Adrenal gland (tissue), 12 donors: ENCODE data around the gene KDR. TPM values are rescaled to one million over a fixed set of nuclear protein-coding genes. Genes with fewer than 3 reads are reported as not detected.

Experiments
- DNase-seq, 7 donors: peaks; one replicate each; pipeline ENCODE4 v3.0.0-alpha.2; 2019 to 2020
- H3K27ac ChIP-seq, 5 donors: fragments of 200-600 bp; sonication (generic) in 4 of 5; 1 replicate in 3 of 5; 2 replicates in 2 of 5; pipeline versions ENCODE4 v1.5.1 to v1.8.0; 2016 to 2020; ENCODE audit warnings: mild to moderate bottlenecking in 1 of 5
- H3K27me3 ChIP-seq: fragments of 200-600 bp; 2 replicates; pipeline ENCODE4 v1.8.0; 2021
- H3K36me3 ChIP-seq, 2 donors: fragments of 200-600 bp; replicated peaks in 1 of 2; 1 replicate in 1 of 2; 2 replicates in 1 of 2; pipeline versions ENCODE4 v1.5.1 to v1.8.0; 2018 to 2022
- H3K4me1 ChIP-seq, 2 donors: fragments of 200-600 bp; replicated peaks in 1 of 2; 1 replicate in 1 of 2; 2 replicates in 1 of 2; pipeline versions ENCODE4 v1.5.1 to v1.8.0; 2018 to 2021
- H3K4me3 ChIP-seq, 4 donors: fragments of 200-600 bp; sonication (generic) in 3 of 4; one replicate each; pipeline ENCODE4 v1.5.1; 2016 to 2018
- H3K9me3 ChIP-seq, 3 donors: fragments of 200-600 bp; sonication (generic) in 1 of 3; replicated peaks in 1 of 3; 1 replicate in 2 of 3; 2 replicates in 1 of 3; pipeline versions ENCODE4 v1.5.1 to v1.8.0; 2016 to 2021
- POLR2A ChIP-seq, 2 donors: fragments of 450-650 bp; IDR thresholded peaks; one replicate each; pipeline ENCODE4 v1.6.1; 2017; ENCODE audit warnings: antibody characterized with exemption in 2 of 2, mild to moderate bottlenecking in 2 of 2, moderate library complexity in 1 of 2
- WGBS, 4 donors: extraction: QIAGEN DNeasy Blood & Tissue Kit in 2 of 4; methylation state at CpG; one replicate each; pipeline versions ENCODE4 v1.1.5 to v1.1.7; 2013 to 2017; 5-methylcytosine and 5-hydroxymethylcytosine counted together
- intact Hi-C, 2 donors: fragments of 100-400 bp; cut with DNase I; formaldehyde crosslinking; loops; one replicate each; pipeline versions ENCODE4 v1.14.1 to v1.15.0; 2022 to 2023
- polyA plus RNA-seq, 3 donors: library from polyadenylated mRNA; stranded (reverse); fragments of 200-250 nt in 2 of 3; fragments of 350-450 nt in 1 of 3; fragmentation: Illumina TruSeq in 1 of 3; extraction: RNeasy Lipid Tissue Mini Kit (QIAGEN cat#74804) in 1 of 3; gene quantifications; one replicate each; pipeline ENCODE4 v1.2.3, GENCODE V29; 2013 to 2014
- total RNA-seq, 9 donors: library from RNA; depleted of rRNA in 4 of 9; stranded (reverse); fragments of >200 nt in 4 of 9; fragments of 120-200 nt in 1 of 9; fragmentation: NEBNext Ultra II Directional in 1 of 9; extraction: Animal tissue kit (Norgen Biotek cat#: 25700) in 1 of 9; gene quantifications; one replicate each; pipeline versions ENCODE4 v1.1.0 to v1.2.4, GENCODE V29; 2013 to 2023
- TF ChIP-seq, protein P1 (sequence below), 6 experiments: fragments of 450-650 bp in 4 of 6; fragments of 200-600 bp in 2 of 6; sonication (generic) in 1 of 6; IDR thresholded peaks; 1 replicate in 5 of 6; 2 replicates in 1 of 6; pipeline versions ENCODE4 v1.5.1 to v1.8.0; 2016 to 2021; ENCODE audit warnings: antibody characterized with exemption in 6 of 6, mild to moderate bottlenecking in 2 of 6, moderate library complexity in 1 of 6
- donor health status: healthy with polysubstance abuse.
- donor health status: Bipolar disorder and iron deficiency.
- donor health status: DM: yes; HTN: yes; CAD: no.
- donor health status: DM: no; HTN: no; CAD: no.
- donor health status: DM: no; HTN: no; CAD: no.
- donor health status: DM: yes; HTN: yes; CAD: no.

Gene KDR
- total and polyA plus RNA-seq, 12 donors, result 5.1 to 69.0 (median 37.7) TPM

DNA sequence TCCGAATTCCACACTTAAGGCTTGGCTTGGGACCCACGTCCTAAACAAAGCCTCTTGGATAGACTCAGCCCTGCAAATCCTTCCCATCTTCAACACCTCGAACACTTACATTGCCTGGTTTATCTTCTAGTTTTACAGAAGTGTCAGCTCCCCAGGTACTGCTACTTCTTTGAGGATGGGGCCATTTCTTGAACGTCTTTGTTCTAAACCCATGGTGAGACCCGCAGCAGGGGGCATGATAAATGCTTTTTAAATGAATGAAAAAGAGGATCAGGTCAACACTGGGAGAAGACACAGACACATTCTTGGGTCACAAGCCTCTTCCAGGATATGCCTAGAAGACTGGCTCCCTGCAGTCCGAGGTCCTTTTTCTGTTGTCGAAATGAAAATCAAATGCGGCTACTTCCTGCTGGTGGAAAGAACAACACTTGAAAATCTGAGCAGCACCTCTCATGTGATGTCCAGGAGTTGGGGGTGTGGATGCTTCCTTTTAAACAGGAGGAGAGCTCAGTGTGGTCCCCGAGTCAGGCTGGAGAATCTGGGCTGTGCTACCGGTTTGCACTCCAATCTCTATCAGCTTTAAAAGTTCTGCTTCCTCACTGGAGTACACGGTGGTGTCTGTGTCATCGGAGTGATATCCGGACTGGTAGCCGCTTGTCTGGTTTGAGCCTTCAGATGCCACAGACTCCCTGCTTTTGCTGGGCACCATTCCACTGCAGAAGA, 45.8 kb downstream of the KDR start:
- 64 to 69% (median 65%) methylated on average over 14 of the region's 14 CpGs for whole genome bisulfite sequencing, 4 donors
- DNase-seq, result peak in 1 of 7 donors; percentile 18
- H3K27me3 ChIP-seq, result no peaks in the 10 kb centered on the region
- no peaks in the 10 kb centered on the region for H3K9me3 ChIP-seq
- H3K36me3 ChIP-seq, result no peaks in the 10 kb centered on the region
- TF ChIP-seq, protein P1, sequence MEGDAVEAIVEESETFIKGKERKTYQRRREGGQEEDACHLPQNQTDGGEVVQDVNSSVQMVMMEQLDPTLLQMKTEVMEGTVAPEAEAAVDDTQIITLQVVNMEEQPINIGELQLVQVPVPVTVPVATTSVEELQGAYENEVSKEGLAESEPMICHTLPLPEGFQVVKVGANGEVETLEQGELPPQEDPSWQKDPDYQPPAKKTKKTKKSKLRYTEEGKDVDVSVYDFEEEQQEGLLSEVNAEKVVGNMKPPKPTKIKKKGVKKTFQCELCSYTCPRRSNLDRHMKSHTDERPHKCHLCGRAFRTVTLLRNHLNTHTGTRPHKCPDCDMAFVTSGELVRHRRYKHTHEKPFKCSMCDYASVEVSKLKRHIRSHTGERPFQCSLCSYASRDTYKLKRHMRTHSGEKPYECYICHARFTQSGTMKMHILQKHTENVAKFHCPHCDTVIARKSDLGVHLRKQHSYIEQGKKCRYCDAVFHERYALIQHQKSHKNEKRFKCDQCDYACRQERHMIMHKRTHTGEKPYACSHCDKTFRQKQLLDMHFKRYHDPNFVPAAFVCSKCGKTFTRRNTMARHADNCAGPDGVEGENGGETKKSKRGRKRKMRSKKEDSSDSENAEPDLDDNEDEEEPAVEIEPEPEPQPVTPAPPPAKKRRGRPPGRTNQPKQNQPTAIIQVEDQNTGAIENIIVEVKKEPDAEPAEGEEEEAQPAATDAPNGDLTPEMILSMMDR (IDR thresholded peaks at IDR 0.05), result no peak
- no peaks in the 10 kb centered on the region for H3K4me1 ChIP-seq
- peak overlapping the region in 2 of 5 donors; percentile 55 to 73 for H3K27ac ChIP-seq
- no peak overlapping the region for H3K4me3 ChIP-seq
- intact Hi-C loops, result no loop called here

DNA sequence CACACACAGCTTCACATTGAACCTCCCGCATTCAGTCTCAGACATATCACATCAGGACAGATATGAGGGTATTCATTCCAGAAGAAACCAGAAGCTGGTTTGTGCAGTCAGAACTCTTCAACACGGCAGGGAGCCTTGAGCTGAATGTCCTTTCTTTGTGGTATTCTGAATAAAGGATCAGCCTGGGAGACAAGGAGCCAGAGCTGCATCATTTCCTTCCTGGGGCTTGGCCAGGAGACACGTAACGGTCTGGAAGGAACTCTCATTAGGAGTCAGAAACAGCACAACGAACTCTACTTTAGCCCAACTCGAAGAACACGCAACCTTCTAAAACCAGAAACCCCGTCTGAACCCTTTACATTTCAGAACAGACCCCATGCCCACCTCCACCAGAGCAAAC, 46.4 kb downstream of the KDR start:
- intact Hi-C loops, result no loop called here
- peak; percentile 17 to 74 (median 51) for DNase-seq
- no peaks in the 10 kb centered on the region for H3K4me1 ChIP-seq
- H3K36me3 ChIP-seq, result no peaks in the 10 kb centered on the region
- H3K27me3 ChIP-seq, result no peaks in the 10 kb centered on the region
- no peak for TF ChIP-seq POLR2A (IDR thresholded peaks at IDR 0.05)
- TF ChIP-seq, protein P1 (IDR thresholded peaks at IDR 0.05), result no peak
- H3K9me3 ChIP-seq, result no peaks in the 10 kb centered on the region
- H3K4me3 ChIP-seq, result no peak overlapping the region
- 51 to 71% (median 63%) methylated on average over 8 of the region's 8 CpGs for WGBS, 4 donors
- peak overlapping the region in 2 of 5 donors; percentile 55 to 73 for H3K27ac ChIP-seq

DNA sequence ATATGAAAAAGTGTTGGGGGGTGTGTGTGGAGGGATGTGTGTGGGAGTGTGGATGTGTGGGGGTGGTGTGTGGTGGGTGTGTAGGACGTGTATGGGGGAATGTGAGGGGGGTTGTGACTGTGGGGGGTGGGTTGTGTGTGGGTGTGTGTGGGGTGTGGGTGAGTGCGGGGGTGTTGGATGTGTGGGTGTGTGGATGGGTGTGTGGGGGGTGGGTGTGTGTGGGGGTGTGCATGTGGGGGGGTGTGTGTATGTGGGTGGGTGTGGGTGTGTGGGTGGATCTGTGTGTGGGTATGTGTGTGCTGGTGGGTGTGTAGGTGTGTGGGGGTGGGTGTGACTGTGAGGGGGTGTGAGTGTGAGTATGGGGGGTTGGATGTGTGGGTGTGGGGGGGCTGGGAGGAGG, 47.8 kb downstream of the KDR start:
- intact Hi-C loops, result no loop called here
- no peaks in the 10 kb centered on the region for H3K36me3 ChIP-seq
- no peaks in the 10 kb centered on the region for H3K4me1 ChIP-seq
- no peaks in the 10 kb centered on the region for H3K27me3 ChIP-seq
- TF ChIP-seq POLR2A (IDR thresholded peaks at IDR 0.05), result no peak
- TF ChIP-seq, protein P1 (IDR thresholded peaks at IDR 0.05), result no peak
- H3K27ac ChIP-seq, result no peak overlapping the region
- no peak overlapping the region for H3K4me3 ChIP-seq
- H3K9me3 ChIP-seq, result no peaks in the 10 kb centered on the region
- WGBS, 4 donors, result 55 to 73% (median 65%) methylated on average over 2 of the region's 2 CpGs
- no peak for DNase-seq

DNA sequence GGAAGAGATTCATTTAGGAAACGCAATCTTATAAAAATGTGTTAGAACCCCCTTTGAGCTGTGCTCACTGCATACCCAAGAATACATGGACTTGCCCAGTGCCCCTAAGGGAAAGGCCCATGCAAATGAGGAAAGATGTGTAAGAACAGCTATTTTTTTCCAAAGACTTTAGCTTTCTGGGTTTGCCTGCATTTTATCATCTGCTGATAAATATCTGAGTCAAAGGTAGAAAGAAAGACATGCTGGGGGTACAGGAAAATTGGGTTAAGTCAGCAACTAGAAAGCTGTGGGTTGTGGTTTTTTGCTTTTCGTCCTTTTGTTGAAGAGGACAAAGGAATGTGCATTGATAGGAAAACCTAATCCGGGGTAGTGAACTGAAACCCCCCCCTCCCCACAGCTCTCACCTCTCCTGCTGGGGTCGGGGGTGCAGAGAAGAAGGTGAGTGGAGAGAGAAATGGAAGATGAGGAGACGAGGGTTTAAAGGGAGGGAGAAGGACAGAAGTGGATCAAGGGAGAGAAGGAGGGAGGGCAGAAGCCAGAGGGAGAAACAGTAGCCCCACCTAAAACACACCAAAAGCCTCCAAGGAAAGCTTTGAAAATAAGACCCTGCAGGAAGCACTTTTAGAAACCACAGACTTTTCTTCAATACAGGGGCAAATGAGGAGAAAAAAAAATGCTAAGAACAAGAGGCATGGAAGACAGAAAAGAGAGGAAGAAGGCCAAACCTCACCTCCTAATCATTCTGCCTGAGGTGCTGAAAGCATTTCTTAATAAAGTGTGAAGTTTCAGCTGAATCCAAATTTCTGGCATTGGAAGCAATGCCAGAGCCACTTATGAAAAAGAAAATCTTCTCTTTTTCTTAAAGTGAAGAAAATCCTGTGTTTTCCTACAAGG, 49.3 kb downstream of the KDR start:
- H3K27ac ChIP-seq, result no peak overlapping the region
- 32 to 41% (median 39%) methylated on average over 5 of the region's 5 CpGs for WGBS, 4 donors
- no peaks in the 10 kb centered on the region for H3K36me3 ChIP-seq
- no peaks in the 10 kb centered on the region for H3K27me3 ChIP-seq
- intact Hi-C loops, result no loop called here
- no peaks in the 10 kb centered on the region for H3K4me1 ChIP-seq
- no peak overlapping the region for H3K4me3 ChIP-seq
- H3K9me3 ChIP-seq, result no peaks in the 10 kb centered on the region
- TF ChIP-seq, protein P1 (IDR thresholded peaks at IDR 0.05), result no peak
- no peak for TF ChIP-seq POLR2A (IDR thresholded peaks at IDR 0.05)
- DNase-seq, result no peak
